8988T (cell line): Measurements from ENCODE around the gene MAP4K2.
"Not testable (repeated sequence)": the region's sequence is repeated elsewhere in the genome, so short reads cannot be mapped to it uniquely, and the experiment has no call there.

Source experiments
- DNase-seq: peaks from one replicate; pipeline ENCODE4 v3.0.0; 2011

Gene MAP4K2

GRCh38 chr11:64838600-64839334 is 35.8 kb upstream of the MAP4K2 start:
- DNase-seq = no peak

DNA sequence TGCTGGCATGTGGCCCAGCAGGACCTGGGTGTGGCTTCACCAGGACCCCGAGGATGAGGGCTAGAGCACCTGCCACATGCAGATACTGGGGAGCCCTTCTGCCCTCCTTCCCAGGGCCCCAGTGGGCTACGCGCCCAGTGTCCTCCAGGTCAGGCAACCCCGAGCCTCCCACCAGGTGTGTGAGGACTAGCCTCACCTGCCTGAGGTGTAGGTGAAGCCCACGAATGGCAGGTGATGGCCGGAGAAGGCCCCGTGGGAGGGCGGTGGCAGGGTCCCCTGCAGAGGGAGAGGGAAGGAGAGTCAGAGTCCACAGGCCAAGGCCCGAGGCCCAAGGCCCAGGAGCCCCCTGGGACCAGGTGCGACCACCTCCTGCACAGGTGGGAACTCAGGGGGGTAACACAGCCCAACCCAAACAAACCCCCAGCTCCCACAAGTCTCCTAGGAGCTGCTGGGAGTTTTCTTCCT is 34.9 kb upstream of the MAP4K2 start:
- DNase-seq = no peak

DNA sequence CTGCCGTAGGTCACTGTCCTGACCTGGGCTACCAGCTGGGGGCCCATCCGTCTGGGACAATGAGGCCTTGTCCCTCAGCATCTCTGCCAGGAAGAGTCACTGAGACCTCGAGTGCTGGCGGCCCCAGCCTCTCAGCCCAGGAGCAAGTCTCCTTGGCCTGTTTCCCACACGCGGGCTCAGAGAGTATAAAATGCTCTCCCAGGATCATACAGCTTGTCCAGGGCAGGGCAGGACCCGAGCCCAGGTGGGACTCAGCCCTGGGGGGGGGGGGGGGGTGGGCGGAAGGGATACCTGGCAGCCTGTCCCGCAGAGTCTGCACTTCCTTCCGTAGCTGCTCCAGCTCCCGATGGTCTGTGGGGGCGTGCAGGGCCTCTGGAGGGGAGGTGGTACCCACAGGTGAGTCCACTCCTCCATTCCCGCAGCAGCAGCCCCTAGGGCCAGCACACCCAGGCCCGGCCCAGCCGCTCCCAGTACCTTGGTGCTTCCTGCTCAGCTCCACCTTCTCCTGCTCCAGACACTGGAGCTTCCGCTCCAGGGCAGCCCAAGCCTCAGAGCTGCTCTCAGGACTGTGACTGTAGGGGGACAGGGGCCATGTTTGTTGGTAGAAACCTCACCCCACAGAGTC is 33.5 kb upstream of the MAP4K2 start:
- no peak for DNase-seq

DNA sequence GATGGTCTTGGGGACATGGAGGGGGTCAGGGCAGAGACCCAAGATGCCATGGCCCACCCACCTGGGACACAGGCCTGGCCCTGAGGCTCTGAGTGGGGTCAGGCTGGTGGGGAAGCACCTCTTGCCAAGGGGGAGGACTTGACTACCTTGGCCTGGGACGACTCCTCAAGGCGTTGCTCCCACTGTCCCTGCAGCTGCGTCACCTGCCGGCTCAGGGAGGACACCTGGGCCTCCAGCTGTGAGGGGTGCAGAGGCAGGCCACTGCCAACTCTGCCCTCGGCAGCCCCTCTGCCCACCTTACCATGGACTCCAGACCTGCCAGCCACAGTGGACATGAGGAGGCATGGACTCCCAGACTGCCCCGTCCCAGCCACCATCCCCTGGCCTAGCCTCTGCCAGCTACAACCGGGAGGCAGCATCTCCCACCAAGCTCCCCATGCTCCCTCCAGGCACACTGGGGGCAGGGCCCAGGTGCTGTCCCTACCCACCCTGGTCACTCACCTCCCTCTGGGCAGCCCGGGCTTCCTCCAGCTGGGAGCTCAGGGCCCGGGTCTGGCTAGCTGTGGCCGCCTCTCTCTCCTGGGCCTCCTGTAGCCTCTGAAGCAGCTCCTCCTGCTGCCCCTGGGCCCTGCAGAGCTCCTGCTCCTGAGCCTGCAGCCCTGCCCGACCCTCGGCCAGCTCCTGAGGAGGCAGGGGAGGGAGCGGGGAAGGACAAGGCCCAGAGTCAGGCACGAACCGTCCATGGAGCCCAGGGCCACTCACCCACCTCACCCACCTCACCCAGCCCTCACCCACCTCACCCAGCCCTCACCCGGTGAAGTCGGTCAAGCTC is 32.8 kb upstream of the MAP4K2 start:
- no peak for DNase-seq

- peak; percentile 96 for DNase-seq
Observed at GRCh38 chr11:64834723-64835615, 32.0 kb upstream of the MAP4K2 start.

- no peak for DNase-seq
Observed at GRCh38 chr11:64834031-64834722, 31.2 kb upstream of the MAP4K2 start.

DNA sequence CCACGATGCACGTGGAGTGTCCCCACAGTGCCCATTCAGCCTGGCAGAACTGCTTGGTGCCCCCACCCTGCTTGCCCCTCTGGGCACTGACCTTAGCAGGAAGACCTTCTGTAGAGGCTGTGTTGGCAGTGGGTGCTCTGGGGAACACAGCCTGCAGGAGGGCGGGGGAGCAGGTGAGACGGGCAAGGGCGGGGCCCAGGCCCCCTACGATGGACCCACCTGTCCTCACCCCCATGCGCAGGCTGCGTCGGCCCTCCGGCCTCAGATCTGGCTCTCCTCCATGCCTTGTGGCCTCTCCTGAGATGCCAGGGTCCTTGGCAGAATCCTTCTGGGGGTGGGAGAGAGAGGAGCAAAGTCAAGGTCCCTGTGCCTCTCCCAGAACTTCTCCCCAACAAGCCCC is 30.5 kb upstream of the MAP4K2 start:
- no peak for DNase-seq

DNA sequence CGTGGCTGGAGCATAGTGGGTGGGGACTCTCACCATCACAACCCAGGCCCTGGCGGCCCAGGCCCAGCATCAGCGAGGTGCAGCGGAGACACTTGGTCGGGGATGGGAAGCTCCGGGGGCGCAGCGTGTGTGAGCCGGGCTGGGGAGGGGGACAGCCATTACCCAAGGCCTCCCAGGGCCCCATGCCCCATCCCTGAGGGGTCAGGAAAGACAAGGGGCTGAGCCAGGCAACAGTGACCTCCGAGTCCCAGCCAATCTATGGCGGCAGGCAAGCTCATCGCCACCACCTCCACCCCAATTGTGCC is 30.1 kb upstream of the MAP4K2 start:
- DNase-seq = no peak

DNA sequence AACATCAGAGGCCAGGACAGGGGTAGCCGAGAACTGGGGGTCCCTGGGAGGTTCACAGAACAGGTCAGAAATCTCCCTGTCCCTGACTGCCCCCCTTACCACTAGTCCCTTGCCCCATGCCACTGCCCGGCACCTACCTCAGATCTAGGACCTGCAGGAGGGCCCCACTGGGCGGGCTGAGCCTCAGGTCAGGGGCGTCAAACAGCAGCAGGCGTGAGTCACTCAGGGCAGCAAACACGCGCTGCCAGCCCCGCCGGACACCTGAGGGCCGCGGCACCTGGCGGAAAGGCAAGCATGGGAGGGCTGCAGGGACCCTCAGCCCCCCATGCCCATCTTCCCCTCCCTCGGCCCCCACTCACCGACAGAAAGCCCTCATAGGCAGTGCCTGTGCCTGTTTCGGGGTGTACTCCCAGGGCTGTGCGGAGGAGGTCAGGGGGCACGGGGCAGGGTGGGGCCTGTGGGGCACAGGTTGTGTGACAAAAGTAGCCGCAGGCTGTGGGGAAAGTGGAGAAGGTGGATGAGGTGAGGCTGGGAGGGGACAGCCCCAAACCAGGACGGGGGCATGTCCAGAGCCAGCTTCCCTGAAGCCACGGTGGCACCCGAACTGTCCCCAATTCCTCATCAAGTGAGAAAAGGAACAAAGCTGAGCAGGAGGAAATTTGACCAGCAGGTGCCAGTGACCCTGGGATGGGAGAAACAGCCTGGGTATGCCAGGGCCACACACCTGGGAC is 29.6 kb upstream of the MAP4K2 start:
- no peak for DNase-seq

DNA sequence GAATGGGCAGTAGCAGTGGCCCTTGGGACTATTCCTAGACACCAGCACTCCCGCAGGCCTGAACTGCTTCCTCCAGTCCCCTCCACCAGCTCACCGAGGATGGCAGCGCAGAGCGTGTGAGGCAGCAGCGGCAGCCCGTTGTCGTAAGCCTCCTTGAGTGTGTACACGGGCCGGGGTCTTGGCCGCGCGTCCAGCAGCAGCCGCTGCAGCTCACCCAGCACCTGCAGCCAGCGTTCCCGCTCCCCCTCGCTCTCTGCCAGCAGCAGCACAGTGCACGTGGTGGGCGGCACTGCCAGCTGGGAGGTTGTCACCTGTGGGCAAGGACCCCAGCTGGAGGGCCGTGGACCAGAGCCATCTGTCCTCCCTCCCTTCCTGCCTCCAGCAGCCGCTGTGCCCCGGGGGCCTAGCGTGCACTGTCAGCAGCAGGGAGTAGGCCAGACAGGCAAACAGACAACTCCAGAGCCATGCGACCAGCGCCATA is 28.4 kb upstream of the MAP4K2 start:
- no peak for DNase-seq

DNA sequence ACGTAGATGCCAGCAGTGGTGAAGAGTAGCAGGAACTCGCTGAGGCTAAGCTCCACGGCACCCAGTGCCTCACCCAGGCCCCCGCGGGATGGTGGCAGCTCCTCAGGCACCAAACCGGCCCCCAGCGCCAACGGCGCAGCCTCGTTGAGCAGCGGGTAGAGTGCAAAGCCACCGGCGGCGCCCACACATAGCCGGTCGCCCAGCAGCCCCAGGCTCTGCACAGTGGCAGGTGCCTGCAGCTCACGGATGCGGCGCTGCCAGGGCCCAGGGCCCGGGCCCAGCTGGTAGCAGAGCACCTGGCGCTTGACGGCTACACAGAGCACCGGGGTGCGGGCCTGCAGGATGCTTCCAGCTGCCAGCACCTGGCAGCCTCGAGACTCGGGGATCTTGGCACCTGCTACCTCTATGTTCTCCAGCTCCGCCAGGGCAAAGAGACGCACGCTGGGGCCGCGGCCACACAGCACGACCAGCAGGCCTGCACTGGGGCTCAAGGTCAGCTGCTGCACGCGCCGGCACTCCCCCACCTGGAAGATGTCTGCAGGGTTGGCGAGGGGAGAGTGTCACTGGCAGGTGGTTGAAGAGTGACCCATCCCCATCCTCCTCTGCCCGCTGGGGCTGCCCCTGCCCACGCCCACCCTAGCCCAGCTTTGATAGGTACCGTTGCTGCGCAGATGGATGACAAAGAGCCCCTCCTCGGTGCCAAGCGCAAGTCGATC is 26.7 kb upstream of the MAP4K2 start:
- DNase-seq = no peak

- DNase-seq = no peak
Observed at GRCh38 chr11:64827451-64827839, 24.4 kb upstream of the MAP4K2 start.

- no peak for DNase-seq
Observed at GRCh38 chr11:64826578-64827450, 23.8 kb upstream of the MAP4K2 start.

- no peak for DNase-seq
Observed at GRCh38 chr11:64826062-64826461, 23.0 kb upstream of the MAP4K2 start.

DNA sequence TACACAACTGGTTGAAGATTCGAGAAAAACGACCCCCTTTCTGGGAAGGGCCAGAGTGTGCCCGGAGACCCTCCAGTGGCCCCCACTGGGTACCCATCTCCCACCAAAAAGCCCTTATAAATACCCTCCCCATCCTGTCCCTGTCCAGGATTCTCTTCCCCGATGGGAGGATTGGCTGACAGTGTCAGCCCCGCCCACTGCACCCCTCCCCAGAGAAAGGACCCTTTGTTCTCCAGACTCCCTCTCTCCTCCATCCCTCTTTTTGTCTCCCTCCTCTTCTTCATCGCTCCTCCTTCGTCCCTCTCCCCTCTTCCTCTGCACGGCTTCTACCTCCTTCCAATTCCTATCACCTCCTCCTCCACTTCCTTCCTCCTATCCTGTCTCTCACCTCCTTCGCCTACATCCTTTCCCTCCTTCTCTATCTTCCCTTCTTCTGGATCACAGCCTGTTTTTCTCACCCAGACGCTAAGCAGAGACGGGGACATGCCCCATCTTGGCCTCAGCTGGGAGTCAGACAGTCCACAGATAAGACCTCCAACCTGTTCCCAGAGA is 20.6 kb upstream of the MAP4K2 start:
- DNase-seq = no peak

GRCh38 chr11:64817476-64817875 is 14.5 kb upstream of the MAP4K2 start:
- DNase-seq = no peak

GRCh38 chr11:64815433-64815832 is 12.4 kb upstream of the MAP4K2 start:
- DNase-seq = not testable (repeated sequence)

DNA sequence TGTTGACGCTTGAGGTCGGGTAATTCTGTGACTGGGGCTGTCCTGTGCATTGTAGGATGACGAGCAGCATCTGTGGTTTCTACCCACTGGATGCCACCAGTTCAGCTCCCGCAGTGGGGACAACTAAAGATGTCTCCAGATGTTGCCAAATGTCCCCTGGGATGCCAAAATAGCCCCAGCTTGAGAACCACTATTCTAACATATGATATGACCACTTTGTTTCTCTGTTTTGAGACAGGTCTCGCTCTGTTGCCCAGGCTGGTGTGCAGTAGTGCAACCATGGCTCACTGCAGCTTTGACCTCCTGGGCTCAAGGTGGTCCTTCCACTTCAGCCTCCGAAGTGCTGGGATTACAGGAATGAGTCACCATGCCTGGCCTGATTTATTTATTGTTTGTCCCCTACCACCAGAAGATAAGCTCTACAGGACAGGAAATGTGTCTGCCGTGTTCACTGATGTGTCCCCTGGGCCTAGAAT is 11.7 kb upstream of the MAP4K2 start:
- DNase-seq = no peak

DNA sequence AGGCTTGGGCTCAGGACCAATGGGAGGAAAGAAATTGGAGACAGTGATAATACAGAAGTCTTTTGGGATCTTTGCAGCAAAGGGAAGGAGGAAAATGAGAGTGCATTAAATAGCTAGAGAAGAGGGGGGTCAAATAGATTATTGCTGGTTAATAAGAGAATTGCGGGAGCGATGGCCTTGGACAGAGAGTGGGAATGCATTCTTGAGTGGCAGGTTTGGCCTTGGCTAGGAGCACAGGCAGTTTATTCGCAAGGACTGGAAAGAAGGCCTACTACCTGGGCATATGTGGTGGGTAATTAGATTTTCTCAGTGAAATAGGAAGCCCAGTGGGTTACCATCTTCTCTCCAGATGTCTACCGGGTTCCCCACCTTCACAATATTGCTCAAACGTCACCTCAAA is 10.8 kb upstream of the MAP4K2 start:
- DNase-seq = no peak
